Fibroblast of skin of right biceps (primary cell): ENCODE measurements around the gene ZBED5.

Experiments
- DNase-seq: peaks from one replicate; pipeline ENCODE4 v3.0.0-alpha.2; 2013

The ZBED5 gene

GRCh38 chr11:10878408-10879214, 20.8 kb upstream of the ZBED5 start:
- DNase-seq: peak; percentile 69

DNA sequence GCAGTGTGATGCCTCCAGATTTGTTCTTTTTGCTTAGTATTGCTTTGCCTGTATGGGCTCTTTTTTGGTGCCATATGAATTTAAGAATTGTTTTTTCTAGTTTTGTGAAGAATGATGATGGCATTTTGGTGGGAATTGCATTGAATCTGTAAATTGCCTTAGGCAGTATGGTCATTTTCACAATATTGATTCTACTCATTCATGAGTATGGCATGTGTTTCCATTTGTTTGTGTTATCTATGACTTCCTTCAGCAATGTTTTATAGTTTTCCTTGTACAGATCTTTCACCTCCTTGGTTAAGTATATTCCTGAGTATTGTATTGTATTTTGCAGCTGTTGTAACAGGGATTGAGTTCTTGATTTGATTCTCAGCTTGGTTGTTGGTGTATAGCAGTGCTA, 18.3 kb upstream of the ZBED5 start:
- no peak for DNase-seq

- DNase-seq: no peak
These were observed 17.7 kb upstream of the ZBED5 start for GRCh38 chr11:10875430-10876021.

GRCh38 chr11:10872097-10872496, 14.2 kb upstream of the ZBED5 start:
- DNase-seq: no peak

- no peak for DNase-seq
These were observed 10.5 kb upstream of the ZBED5 start for GRCh38 chr11:10868352-10868751.

DNA sequence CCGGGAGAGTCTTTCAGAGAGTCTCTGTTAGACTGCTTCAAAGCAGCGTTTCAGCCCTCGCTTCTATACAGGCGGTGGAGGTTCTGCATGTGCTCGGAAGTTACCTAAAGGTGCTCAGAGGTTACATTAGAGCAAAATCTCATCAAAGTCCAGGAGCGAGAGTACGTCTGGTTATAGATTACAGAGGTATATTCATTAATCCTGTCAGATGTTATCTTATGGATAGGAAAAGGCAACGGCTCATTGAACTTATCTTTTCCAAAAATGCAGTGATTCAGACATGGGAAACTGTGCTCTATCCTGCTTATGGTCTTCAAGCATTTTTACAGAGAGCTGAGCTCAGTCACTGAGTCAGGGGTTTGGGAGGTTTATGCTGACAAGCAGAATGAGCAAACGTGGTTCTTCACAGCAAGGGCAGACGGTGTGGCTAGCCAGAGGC, 9.1 kb upstream of the ZBED5 start:
- peak; percentile 79 for DNase-seq

GRCh38 chr11:10865837-10866270, 8.0 kb upstream of the ZBED5 start:
- no peak for DNase-seq

DNA sequence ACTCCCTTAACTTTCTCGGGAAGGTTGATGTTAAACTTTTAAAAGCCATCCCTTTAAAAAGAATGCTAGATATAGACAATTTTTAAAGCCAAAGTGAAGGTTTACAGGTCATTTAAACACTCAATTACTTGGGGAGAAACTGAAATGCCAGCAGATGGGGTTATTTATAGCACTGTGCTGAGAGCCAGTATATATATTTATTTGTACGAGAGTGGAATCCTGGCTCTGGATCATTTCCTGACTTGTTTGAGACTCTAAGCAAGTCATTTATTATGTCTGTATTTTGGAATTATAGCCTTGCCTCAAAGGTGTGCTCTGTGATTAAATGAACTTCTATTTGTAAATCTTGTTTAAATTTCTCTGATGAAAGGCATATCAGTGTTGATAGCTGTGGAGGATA, 6.8 kb upstream of the ZBED5 start:
- DNase-seq: no peak

DNA sequence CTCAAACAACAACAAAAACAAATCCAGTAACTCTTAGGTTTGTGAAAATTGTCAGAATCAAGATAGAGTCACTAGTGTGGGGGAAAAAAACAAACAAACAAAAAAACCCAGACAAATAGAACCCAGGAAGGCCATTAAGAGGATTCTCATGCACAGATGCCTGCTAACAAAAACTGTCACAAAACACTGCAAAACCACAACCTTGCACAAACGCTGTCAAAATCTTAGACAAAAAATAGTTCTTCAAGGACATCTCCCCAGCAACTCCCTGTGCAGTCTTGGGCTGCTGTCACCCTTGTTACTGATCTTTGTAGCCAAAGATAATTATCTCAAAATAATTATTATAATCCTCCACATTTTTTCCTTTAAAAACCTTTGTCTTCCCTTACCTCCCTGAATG, 4.6 kb upstream of the ZBED5 start:
- no peak for DNase-seq

- no peak for DNase-seq
These were observed 3.9 kb upstream of the ZBED5 start for GRCh38 chr11:10861799-10862198.

GRCh38 chr11:10861047-10861446, 3.2 kb upstream of the ZBED5 start:
- no peak for DNase-seq

DNA sequence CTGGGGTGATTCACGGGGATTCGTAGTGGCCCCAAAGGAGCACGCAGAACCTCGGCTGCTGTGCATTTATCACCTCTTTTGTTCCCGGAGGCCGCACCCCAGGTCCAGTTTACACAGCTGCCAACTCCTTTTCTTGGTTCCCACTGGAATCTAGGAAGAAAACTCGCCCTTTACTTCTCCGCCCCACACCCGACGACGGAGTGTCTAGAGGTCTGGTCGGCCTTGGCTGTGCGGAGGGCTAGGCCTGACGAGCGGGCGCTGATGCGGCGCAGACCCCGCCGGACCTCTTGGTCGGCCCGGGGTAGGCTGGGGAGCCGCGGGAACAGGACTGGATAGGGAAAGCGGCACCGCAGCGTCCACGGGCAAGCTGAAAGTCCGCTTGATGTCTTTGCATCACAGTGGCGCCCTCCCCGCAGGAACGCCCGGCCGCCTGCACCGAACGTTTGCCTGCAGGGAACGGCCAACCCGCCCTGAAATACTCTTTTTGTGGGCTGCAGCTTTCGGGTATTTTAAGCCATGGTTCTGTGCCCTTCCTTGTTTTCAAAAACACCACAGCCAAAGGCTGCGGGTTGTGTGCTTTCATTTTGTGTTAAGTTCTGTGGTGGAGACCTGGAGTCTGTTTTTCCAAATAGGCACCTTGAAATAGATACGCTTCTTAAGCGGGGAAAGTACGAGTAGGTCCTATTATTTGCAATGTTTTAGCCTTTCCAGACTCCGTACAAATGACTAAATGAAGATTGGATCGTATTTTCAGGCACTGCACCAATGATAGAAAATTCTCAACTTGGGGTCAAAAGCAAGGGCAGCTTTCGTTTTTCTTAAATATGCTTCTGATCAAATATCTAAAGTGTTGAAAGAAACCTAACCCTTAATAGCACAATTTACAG, 829 bp upstream of the ZBED5 start:
- peak; percentile 15 for DNase-seq

DNA sequence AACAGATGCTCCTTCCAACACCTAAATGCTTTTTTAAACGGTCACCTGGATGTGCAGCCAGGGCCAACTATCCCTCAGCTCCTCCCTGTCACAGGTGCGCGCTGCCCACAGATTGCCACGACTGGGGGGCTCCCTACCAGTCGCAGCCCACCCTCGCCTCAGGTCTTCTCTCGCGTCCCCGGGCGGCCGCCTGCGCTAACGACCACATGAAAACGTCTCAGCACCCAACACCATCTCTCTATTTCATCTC, 469 bp downstream of the ZBED5 start:
- DNase-seq: no peak

- DNase-seq: peak; percentile 56
These were observed 979 bp downstream of the ZBED5 start for GRCh38 chr11:10856689-10857458.

- DNase-seq: no peak
These were observed 2.6 kb downstream of the ZBED5 start for GRCh38 chr11:10855295-10855694.

DNA sequence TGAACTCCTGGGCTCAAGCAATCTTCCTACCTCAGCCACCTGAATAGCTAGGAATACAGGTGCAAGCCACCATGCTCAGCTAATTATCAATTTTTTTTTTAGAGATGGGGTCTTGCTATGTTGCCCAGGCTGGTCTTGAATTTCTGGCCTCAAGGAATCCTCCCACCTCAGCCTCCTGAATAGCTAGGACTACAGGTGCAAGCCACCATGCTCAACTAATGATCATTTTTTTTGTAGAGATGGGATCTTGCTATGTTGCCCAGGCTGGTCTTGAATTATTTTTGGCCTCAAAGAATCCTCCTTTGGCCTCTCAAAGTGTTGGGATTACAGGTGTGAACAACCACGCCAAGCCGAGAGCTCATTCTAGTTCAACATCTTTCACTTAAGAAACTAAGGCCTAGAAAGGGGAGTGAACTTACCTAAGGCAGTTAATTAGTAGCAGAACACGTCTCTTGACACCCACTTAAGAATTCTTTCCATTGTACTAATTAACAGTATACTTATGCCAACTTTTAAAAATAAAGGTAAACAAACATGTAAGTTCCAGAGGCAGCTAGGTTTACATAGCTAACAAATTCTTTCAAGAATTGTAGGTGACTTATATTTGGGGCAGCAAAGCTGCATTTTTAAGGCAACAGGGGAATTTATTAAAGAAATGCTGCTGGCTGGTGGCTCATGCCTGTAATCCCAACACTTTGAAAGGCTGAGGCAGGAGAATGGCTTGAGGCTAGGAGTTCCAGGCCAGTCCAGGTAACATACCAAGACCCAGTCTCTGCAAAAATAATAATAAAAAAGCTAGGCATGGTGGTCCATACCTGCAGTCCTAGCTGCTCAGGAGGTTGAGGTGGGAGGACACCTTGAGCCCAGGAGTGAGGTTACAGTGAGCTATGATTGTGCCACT, 9.6 kb downstream of the ZBED5 start:
- DNase-seq: no peak

- no peak for DNase-seq
These were observed 11.2 kb downstream of the ZBED5 start for GRCh38 chr11:10846660-10847059.

DNA sequence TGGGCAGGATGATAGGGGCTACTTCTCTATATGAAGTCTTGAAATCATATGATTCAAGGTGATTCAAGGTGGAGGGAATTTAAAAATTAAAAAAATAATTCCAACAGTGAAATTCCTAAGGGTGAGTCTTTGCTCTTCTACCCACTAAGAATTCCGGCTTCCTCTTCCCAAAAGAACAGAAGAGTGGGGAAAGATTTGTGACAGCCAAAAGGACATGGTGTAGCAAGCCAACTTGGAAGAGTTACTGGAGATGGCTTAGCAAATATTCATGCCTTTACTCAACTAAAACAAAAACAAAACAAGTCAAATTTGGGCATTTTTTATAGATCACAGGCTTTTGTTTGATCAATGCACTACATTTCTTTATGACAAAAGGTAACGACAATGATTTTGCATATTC, 12.3 kb downstream of the ZBED5 start:
- no peak for DNase-seq

- DNase-seq: peak; percentile 37
These were observed 13.1 kb downstream of the ZBED5 start for GRCh38 chr11:10844796-10845195.

DNA sequence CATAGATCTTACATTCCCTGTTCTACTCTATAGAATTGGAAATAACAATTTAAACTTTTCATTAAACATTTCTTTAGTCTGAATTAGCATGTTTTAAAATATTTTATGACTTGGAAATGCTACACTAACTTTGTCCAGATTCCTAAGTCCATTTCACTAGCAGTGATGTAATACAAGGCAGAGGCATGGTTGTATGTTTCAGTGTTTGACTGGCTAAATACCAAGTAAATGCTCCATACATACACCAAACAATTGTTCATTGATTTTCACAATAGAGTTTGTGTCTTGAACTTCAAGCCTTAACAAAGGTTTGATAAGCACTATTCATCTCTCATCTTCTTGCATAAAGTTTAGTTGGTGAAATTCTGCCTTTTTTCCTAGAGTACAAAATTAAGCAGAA, 13.5 kb downstream of the ZBED5 start:
- no peak for DNase-seq

GRCh38 chr11:10838881-10839280, 19.0 kb downstream of the ZBED5 start:
- no peak for DNase-seq

DNA sequence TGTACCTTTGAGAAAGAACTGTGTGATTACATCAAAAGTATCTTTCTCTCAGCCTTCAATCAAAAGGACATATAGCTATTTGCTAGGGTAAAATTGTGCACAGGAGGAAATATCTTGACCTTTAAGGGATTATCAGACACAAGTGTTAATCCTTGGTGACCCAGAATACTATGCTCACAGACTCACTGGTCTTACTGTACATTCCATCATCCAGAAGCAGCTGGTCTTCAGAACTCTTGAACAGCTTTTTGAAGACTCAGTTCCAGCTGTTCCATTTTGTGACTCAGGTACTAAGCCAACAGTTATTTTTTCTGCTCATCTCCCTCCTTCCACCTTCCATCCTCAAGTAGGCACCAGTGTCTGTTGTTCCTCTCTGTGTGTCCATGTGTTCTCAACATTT, 19.8 kb downstream of the ZBED5 start:
- no peak for DNase-seq
